GM18870 (cell line): ENCODE data around the gene CCNJL.

Experiments
- ATAC-seq: cut with Tn5 transposase; IDR thresholded peaks from one replicate; pipeline ENCODE4 v1.9.1; 2021; ENCODE audit warnings: moderate library complexity; ENCODE audit not compliant: unreplicated experiment

Gene CCNJL

DNA sequence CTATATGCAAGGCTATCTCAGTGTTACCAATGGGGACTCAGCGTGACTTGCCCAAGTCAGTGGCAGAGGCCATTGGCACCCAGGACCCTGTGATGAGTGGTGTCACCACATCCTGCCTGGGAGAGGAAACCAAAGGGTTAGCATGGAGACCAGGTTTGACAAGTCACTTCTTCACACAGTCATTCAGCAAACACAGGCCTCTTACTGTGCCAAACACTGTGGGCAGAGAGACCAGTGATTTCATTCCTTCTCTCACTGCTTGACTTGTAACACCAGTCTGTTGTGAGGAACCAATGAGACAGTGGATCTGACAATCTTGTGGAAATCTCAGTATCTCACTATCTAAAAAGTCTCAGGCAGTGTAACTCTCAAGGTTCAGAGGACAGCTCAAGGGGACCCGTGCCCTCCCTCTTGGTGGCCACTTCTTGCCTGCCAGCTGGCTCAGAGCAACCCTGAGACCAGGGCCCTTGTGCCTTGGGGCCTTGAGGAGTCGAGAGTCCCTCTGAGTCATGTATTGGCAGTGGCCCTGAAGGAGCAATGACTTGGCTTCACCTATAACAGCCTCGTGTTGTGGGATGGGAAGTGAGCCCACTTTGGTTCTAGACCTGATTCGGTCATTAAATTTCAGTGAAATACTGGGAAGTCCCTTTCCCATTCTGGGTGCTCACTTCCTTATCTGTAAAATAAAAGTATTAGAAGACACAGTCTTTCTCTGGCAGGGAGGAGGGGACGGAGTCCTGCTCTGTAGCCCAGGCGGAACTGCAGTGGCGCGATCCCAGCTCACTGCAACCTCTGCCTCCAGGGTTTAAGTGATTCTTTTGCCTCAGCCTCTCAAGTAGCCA lies 81.5 kb downstream of the CCNJL start:
- peak; percentile 58 for ATAC-seq

DNA sequence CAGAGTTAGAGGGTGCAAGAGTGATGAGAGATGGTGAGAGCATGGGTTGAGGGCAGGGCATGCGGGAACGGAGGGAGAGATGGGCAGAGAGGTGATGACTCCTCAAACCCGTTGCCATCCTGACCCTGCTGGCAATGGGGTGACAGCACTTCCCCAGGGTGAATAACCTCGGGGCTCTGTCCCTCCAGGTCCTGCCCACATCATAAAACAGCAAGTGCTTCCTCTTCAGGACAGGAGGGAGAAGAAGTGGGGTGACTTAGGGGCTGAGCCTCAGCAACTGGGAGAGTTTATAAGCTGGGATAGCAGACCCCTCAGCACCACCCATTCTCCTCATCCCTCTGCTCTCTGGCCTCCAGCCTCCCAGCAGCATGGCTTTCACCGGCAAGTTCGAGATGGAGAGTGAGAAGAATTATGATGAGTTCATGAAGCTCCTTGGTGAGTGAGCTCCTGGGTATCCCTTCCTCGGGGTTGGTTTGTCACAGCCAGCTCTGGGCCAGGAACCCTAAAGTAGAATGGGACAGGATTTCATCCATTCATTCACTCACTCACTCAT lies 83.1 kb downstream of the CCNJL start, which contains the start of gene FABP6:
TSS of gene FABP6 (plus strand) at position 317 of the 553 bp plus-strand sequence. CDS start at position 369, 52 bp downstream.
- no peak for ATAC-seq

DNA sequence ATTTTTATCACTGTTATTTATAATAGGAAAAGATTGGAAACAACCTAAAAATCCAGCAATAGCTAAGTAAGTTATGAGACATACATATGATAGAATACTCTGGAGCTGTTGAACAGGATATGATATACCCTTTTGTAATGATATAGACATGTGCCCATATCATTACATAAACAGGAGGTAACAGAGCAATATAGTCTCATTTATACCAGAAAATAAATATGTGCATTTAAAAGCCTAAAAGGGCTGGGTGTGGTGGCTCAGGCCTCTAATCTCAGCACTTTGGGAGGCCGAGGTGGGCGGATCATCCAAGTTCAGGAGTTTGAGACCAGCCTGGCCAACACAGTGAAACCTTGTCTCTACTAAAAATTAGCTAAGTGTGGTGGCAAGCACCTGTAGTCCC lies 85.4 kb downstream of the CCNJL start:
- ATAC-seq, result no peak

DNA sequence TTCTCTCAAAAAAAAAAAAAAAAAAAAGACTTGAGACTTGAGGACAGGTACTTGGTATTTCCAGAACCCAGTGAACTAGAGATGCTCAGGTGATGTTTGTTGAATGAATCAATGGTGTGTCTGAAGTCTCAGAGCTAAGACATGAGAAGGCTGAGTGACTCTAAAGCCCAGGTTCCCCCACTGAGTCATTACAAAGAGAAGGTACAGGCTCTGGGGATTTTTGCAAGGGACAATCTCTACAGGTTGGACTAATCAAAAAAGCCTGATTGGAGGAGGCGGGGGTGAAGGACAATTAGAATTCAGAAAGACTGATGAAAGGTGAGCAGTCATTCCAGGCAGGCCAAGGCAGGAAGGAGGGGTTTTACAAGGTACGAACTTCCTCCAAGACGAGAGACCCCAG lies 91.3 kb downstream of the CCNJL start:
- no peak for ATAC-seq

DNA sequence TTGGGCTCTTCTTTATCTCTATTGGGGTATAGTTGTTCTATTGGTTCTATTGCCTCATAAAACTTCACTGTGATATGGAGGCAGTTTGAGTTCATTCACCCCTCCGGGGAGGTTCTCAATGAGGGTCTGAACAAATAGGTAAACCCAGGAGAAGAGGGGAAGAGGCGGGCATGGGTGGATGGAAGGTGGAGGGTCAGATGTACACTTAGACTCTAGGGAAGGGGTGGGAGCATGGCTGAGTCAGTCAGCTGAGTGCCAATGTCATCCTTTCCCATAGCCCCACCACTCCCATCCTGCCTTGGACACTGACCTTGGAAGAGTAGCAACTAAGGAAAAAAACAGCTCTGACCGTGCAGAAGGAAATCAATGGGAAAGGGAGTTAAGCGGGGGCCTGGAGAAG lies 93.0 kb downstream of the CCNJL start:
- ATAC-seq, result no peak

DNA sequence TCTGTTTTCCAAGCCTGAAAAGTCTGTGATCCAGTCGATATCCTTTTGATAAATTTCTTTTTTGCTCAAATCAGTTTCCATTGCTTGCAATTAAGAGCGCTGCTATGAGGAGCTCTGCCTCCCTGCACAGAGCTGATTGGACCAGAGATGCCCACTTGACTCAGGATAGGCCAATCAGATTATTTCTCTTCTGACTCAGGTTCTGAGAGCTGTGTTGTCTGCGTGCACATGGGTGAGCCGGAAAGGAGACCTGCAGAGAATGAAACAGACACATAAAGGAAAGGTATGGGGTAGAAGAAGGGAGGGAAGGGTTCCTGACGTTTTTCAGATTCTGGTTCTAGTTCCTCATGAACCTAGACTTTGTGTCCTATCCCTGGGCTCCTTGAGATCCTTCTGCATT lies 98.8 kb downstream of the CCNJL start:
- no peak for ATAC-seq

DNA sequence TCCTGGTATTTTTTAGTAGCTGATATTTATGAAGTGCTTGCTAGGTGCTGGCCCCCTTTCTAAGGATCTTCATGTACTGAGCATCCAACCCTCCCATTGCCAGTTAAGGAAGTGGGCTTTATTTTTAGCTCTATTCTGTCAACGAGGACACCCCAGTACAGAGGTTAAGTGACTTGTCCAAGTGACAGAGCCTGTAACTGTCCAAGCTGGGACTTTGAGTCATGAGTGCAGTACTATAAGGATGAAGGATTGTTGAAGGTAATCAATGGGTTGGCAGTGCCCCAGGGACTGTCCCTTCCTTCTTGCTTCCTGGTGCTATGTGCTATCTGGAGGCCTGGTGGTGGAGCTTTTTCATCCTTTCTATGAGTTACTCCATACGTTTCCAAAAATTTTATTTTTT lies 101.0 kb downstream of the CCNJL start:
- no peak for ATAC-seq

DNA sequence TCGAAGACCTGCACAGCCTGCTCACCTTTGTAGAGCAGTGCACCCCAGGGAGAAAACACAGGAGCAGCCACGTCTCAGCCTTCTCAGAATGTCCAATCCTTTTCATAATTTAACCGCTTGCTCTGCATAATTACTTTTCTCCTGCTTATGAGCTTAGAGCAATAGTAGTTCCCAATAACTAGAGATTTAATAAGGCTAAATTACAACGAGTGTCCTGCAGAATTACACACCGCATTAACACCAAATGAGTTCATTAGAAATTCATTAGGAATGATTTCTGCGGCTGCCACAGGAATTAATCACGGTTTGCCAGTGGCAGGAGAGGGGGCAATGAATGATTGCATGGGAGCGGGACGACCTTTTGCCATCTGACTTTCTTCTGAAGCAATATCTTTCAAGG lies 101.8 kb downstream of the CCNJL start:
- ATAC-seq, result no peak

DNA sequence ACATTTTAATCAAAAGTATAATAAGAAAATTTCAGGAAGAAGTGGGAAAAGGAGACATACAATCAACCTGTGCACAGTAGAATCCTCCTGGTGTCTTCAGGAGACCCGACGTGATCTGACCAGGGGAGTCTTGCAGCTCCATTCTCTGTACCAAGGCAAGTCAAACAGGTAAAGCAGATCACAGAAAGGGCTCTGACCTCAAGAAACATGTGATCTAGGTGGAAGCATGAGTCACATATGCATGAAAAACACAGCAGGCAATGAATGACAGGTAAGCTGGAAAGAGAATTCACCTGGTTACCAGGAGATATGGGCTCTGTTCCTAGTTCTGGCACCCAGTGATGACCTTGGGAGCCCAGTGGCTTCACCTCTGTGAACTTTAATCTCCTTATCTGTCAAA lies 102.4 kb downstream of the CCNJL start:
- no peak for ATAC-seq

DNA sequence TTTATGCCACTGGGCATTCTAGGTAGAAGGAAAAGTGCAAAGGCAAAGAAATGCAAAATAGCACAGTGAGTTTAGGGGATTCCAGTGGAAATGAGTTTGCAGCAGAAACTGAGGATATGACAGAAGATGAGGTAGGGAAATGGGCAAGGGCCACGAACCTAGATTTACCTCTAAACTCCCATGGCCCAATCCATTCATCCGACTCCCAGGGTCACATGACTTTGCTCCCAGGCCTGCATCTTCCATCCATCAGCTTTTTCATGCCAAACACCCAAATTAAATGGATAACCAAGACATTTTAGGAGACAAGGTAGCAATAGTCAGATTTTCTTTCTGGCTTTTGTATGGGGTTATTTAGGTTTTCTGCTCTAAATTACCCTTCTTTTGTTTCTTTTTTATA lies 105.3 kb downstream of the CCNJL start:
- ATAC-seq, result no peak
